ENCODE results near the gene ATP6V1G2.
A peak's percentile ranks its signal among the peaks of the same experiment; 100 is the strongest.

The ATP6V1G2 gene

DNA sequence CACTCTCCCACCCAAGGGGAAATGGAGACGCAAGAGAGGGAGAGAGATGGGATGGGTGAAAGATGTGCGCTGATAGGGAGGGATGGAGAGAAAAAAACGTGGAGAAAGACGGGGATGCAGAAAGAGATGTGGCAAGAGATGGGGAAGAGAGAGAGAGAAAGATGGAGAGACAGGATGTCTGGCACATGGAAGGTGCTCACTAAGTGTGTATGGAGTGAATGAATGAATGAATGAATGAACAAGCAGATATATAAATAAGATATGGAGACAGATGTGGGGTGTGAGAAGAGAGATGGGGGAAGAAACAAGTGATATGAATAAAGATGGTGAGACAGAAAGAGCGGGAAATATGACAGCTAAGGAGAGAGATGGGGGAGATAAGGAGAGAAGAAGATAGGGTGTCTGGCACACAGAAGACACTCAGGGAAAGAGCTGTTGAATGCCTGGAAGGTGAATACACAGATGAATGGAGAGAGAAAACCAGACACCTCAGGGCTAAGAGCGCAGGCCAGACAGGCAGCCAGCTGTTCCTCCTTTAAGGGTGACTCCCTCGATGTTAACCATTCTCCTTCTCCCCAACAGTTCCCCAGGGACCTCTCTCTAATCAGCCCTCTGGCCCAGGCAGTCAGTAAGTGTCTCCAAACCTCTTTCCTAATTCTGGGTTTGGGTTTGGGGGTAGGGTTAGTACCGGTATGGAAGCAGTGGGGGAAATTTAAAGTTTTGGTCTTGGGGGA lies 29.7 kb upstream of the ATP6V1G2 start:
- DNase-seq: no peak

DNA sequence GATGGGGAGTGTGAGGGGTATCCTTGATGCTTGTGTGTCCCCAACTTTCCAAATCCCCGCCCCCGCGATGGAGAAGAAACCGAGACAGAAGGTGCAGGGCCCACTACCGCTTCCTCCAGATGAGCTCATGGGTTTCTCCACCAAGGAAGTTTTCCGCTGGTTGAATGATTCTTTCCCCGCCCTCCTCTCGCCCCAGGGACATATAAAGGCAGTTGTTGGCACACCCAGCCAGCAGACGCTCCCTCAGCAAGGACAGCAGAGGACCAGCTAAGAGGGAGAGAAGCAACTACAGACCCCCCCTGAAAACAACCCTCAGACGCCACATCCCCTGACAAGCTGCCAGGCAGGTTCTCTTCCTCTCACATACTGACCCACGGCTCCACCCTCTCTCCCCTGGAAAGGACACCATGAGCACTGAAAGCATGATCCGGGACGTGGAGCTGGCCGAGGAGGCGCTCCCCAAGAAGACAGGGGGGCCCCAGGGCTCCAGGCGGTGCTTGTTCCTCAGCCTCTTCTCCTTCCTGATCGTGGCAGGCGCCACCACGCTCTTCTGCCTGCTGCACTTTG lies 29.0 kb upstream of the ATP6V1G2 start, which contains the start of gene TNF:
Gene TNF (plus strand): TSS at position 231 of the 567 bp plus-strand sequence. CDS start 177 bp downstream, at position 408.
- peak; percentile 87 to 89 for DNase-seq

GRCh38 chr6:31574106-31575061 lies 28.0 kb upstream of the ATP6V1G2 start:
- peak in 1 of 2 donors; percentile 43 for DNase-seq

- DNase-seq: no peak
Observed at GRCh38 chr6:31573239-31574105, 27.1 kb upstream of the ATP6V1G2 start.

- peak; percentile 69 to 82 for DNase-seq
Observed at GRCh38 chr6:31572041-31572911, 25.9 kb upstream of the ATP6V1G2 start, which contains the start of gene LTA. Gene LTA, plus strand, starts transcription at chr6:31572289. Its CDS starts 454 bp downstream, at chr6:31572743.

DNA sequence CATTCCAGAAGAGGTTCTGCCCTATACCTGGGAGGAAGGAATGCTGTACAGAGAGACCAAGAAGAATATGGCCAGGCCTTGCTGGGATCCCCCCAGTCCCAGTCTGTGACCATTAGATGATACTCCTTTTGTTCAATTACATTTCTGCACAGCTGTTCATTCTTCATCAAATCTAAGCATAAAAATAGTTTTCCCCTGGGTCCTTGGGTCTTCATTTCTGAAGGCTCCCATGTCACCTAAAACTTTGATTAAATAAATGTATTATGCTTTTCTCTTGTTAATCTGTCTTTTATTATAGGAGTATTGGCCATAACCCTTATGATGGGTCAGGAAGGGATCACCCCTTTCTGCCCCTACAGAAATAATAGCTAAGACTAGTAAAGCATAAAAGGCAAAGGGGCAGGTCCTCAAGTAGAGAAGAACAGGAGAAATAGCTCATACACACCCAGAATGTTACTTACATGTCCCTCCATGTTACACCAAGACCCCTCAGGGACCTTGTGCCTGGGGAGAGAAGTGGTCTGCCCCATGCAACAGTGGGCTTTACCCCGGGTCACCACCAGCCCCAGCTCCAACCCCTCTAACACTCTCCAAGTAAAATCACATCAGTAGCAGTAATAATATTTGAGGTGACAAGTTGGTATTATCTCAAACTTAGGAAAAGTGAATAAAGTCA lies 23.6 kb upstream of the ATP6V1G2 start:
- DNase-seq: no peak

DNA sequence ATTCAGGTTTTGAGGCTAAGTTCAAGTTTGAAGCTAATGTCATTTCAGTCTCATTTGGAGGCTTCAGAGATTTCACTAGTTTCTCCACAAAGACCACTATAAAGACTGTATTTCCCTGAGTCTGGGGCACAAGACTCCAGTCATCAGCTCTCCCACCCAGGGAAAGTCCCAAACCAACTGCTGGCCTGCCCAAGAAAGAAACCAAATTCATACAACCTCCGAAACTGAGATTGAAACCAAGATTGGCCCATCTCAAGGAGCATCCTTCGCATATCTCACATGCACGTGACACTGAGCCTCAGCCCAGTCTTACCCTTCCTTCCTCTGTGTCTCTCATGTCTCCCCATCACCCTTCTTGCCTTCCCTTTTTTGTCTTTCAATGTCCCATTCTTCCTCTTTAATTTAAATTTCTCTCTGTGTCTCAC lies 22.1 kb upstream of the ATP6V1G2 start:
- DNase-seq: peak; percentile 68 to 71

DNA sequence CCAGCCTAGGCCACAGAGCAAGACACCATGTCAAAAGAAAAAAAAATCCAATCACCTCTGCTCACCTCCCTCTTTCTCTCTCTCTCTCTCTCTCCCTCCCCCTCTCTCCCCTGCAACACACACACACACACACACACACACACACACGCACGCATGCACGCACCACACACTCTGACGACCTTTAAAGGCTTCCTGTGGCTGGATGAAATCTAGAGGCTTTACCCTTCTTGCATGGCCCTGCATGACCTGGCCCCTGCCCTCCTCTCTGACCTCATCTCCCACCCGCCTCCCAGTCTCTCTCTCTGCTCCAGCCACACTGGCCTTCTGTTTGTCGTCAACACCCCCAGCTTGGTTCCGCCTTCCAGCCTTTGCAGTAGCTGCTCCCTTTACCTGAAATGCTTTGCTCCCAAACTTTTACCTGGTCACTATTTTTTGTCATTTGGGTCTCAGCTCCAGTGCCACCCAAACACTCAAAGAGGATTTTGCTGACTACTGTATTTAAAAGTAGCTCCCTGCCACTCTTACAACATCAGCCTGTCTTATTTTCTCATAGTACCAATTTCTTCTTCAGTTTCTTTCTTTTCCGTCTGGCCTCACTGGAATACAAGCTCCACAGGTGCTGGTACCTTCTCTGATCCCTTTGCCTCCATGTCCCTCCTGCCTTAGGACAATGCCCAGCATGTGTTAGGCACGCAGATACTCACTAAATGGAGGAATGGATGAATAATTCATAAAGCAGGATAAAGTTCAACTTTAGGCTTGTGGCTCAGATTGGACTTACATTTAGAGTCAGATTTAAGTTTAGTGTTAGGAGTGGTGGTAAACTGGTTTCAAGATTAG lies 21.3 kb upstream of the ATP6V1G2 start:
- DNase-seq: no peak

GRCh38 chr6:31560697-31561058 lies 14.3 kb upstream of the ATP6V1G2 start:
- DNase-seq: no peak

DNA sequence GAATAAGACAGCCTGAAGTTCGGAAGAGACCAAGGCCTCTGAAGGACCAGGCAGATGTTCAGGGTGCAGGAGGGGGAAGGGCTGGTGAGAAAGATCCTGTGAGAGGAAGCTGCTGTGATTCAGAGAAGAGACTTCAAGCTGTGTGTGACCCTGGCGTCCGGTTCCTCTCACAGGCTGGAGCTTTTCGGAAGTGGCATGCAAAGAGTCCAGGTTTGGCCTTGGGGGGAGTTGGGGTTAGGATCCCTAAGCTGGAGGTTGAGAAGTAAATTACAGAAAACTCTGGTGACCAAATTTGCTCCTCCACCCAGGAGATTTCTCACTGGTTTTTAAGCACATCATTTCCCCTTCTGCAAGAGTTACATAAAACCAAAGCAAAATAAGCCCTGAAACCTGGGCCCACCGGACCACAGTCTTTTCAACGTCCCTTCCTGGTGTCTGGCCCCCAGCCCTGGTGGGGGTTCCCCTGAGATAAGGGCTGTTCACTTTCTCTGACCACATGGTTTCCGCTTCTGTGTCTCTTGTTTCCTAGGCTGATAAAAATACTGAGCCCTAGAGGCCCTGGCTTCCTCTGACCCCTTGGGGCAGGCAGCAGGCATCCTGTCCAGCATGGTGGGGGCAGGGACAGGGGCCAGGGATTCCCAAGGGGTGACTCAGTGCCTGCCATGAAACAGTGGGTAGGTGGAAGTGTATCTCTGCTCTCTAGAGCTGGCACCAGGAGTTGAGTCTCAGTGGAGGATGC lies 13.7 kb upstream of the ATP6V1G2 start:
- peak; percentile 44 to 57 for DNase-seq

DNA sequence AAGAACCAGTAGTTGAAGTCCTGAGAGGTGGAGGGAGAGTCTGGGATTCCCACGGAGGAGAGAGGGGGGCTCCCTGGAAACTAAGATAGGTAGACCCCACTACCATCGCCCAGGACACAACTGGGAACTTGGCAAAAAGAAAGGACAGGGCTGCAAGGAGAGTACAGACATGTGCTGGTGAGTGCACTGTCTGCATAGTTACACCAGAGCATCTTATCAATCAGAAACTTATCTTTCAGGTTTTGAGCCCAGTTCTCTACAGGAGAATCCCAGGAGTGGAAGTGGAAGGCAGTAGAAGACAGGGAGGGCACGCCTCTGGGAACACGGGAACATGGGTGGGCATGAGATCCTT lies 13.2 kb upstream of the ATP6V1G2 start:
- no peak for DNase-seq

- peak; percentile 72 to 81 for DNase-seq
Observed at GRCh38 chr6:31558631-31559500, 12.5 kb upstream of the ATP6V1G2 start.

GRCh38 chr6:31558318-31558625 lies 11.9 kb upstream of the ATP6V1G2 start:
- no peak for DNase-seq

DNA sequence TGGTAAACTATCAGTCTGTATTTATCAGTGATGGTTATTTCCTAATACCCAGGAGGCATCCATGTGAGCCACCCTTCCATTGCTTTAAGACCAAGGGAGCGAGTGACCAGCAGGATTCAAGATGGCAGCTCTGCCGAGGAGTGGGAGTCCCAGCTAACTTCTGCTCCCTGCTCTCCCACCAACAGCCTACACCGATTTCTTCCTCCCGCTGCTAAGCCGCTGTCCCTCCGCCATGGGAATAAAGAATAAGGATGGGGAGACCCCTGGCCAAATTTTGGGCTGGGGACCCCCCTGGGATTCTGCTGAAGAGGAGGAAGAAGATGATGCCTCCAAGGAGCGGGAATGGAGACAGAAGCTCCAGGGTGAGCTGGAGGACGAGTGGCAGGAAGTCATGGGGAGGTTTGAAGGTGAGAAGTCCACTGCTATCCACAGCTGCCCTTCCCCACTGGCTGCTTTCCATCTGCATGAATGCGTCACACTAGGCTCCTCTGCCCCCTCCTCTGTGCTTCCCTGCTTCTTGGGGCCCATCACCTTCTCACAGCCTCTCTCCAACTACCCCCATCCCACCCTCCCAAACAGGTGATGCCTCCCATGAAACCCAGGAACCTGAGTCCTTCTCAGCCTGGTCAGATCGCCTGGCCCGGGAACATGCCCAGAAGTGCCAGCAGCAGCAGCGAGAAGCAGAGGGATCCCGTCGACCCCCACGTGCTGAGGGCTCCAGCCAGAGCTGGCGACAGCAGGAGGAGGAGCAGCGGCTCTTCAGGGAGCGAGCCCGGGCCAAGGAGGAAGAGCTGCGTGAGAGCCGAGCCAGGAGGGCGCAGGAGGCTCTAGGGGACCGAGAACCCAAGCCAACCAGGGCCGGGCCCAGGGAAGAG lies 11.3 kb upstream of the ATP6V1G2 start:
- DNase-seq: no peak

GRCh38 chr6:31556307-31556706 lies 9.9 kb upstream of the ATP6V1G2 start:
- DNase-seq: no peak

- peak; percentile 67 to 70 for DNase-seq
Observed at GRCh38 chr6:31551371-31551770, 5.0 kb upstream of the ATP6V1G2 start.

- DNase-seq: no peak
Observed at GRCh38 chr6:31548544-31548873, 2.1 kb upstream of the ATP6V1G2 start.
